ENCODE data around the gene TARS1. TPM values are rescaled to one million over a fixed set of nuclear protein-coding genes. Genes with fewer than 3 reads are reported as not detected.
A peak's percentile ranks its signal among the peaks of the same experiment; 100 is the strongest.

TARS1 gene
- total RNA-seq, 1 experiment from 2014 or later, result 201 TPM

- Mint-ChIP-seq H3K4me1 (ENCODE audit: low read depth, unreplicated experiment) (peaks cover 33% of the 10 kb centered on the region), H3K27ac (ENCODE audit: unreplicated experiment) (no peak overlapping the region), H3K27me3 (ENCODE audit: unreplicated experiment) (no peaks in the 10 kb centered on the region), H3K4me3 (ENCODE audit: low read depth, unreplicated experiment) (no peak overlapping the region), H3K36me3 (ENCODE audit: insufficient read depth, unreplicated experiment) (peaks cover 49% of the 10 kb centered on the region), H3K9me3 (ENCODE audit: low read depth, unreplicated experiment) (no peaks in the 10 kb centered on the region)
- intact Hi-C loops (cut with micrococcal nuclease; ENCODE audit: unreplicated experiment), result loop anchor here (10.0 kb wide), 1 partner anchor 1017 kb away; no protein-coding TSS in a partner anchor
- CTCF ChIA-PET, result no interaction called here
- no peak for DNase-seq
- TF ChIP-seq CTCF (IDR thresholded peaks at IDR 0.05; ENCODE audit: unreplicated experiment), result no peak
- BruUV-seq (replicated peaks), result no TSS peak
Measured at GRCh38 chr5:33448118-33448517, 7.4 kb downstream of the TARS1 start.

- Mint-ChIP-seq H3K27ac (ENCODE audit: unreplicated experiment) (no peak overlapping the region), H3K36me3 (ENCODE audit: insufficient read depth, unreplicated experiment) (peaks cover 60% of the 10 kb centered on the region), H3K27me3 (ENCODE audit: unreplicated experiment) (no peaks in the 10 kb centered on the region), H3K9me3 (ENCODE audit: low read depth, unreplicated experiment) (no peaks in the 10 kb centered on the region), H3K4me1 (ENCODE audit: low read depth, unreplicated experiment) (peaks cover 2% of the 10 kb centered on the region), H3K4me3 (ENCODE audit: low read depth, unreplicated experiment) (no peak overlapping the region)
- CTCF ChIA-PET, result no interaction called here
- intact Hi-C loops (cut with micrococcal nuclease; ENCODE audit: unreplicated experiment), result no loop called here
- DNase-seq, result no peak
- no peak for TF ChIP-seq CTCF (IDR thresholded peaks at IDR 0.05; ENCODE audit: unreplicated experiment)
- BruUV-seq (replicated peaks), result no TSS peak
Measured at GRCh38 chr5:33457126-33457525, 16.4 kb downstream of the TARS1 start.

- intact Hi-C loops (cut with micrococcal nuclease; ENCODE audit: unreplicated experiment), result no loop called here
- DNase-seq, result no peak
- no peak overlapping the region for H3K4me3 Mint-ChIP-seq (ENCODE audit: low read depth, unreplicated experiment)
Measured at GRCh38 chr5:33457817-33458216, 17.1 kb downstream of the TARS1 start.

GRCh38 chr5:33460210-33460609 is 19.4 kb downstream of the TARS1 start:
- no peaks in the 10 kb centered on the region for H3K4me1 Mint-ChIP-seq (ENCODE audit: low read depth, unreplicated experiment)
- no peak for DNase-seq
- no peak for TF ChIP-seq CTCF (IDR thresholded peaks at IDR 0.05; ENCODE audit: unreplicated experiment)
- CTCF ChIA-PET, result no interaction called here
- H3K4me3 Mint-ChIP-seq (ENCODE audit: low read depth, unreplicated experiment), result no peak overlapping the region
- BruUV-seq (replicated peaks), result no TSS peak
- no peaks in the 10 kb centered on the region for H3K27me3 Mint-ChIP-seq (ENCODE audit: unreplicated experiment)
- no peaks in the 10 kb centered on the region for H3K9me3 Mint-ChIP-seq (ENCODE audit: low read depth, unreplicated experiment)
- peak overlapping the region; percentile 23 for H3K27ac Mint-ChIP-seq (ENCODE audit: unreplicated experiment)
- H3K36me3 Mint-ChIP-seq (ENCODE audit: insufficient read depth, unreplicated experiment), result peaks cover 71% of the 10 kb centered on the region
- intact Hi-C loops (cut with micrococcal nuclease; ENCODE audit: unreplicated experiment), result no loop called here

More at GRCh38 chr5:33457817-33458216, 17.1 kb downstream of the TARS1 start:
- no TSS peak for BruUV-seq (replicated peaks)
- CTCF ChIA-PET, result no interaction called here
- no peaks in the 10 kb centered on the region for H3K9me3 Mint-ChIP-seq (ENCODE audit: low read depth, unreplicated experiment)
- H3K27me3 Mint-ChIP-seq (ENCODE audit: unreplicated experiment), result no peaks in the 10 kb centered on the region
- TF ChIP-seq CTCF (IDR thresholded peaks at IDR 0.05; ENCODE audit: unreplicated experiment), result no peak
- peaks cover 65% of the 10 kb centered on the region for H3K36me3 Mint-ChIP-seq (ENCODE audit: insufficient read depth, unreplicated experiment)
- no peak overlapping the region for H3K27ac Mint-ChIP-seq (ENCODE audit: unreplicated experiment)
- H3K4me1 Mint-ChIP-seq (ENCODE audit: low read depth, unreplicated experiment), result no peaks in the 10 kb centered on the region
